SK-N-SH treated with all-trans-retinoic acid at 6 μM for 48 hours (cell line): Measurements from ENCODE around the gene TMEM86A.

ENCODE experiments used
- ATAC-seq: fragments of 200-7000 bp; cut with Tn5 transposase; 3 replicates; pipeline ENCODE4 v1.9.1; 2020; ENCODE audit warnings: mild to moderate bottlenecking, moderate library complexity
- ARNTL ChIP-seq: fragments of 450-650 bp; formaldehyde crosslinking; IDR thresholded peaks from 2 replicates; pipeline ENCODE4 v1.5.0; 2020; ENCODE audit warnings: low read depth, mild to moderate bottlenecking, moderate library complexity, borderline replicate concordance
- BACH2 ChIP-seq: fragments of 250-450 bp; sonication (Bioruptor Pico); IDR thresholded peaks from 2 replicates; pipeline ENCODE4 v1.9.0; 2021; ENCODE audit warnings: mild to moderate bottlenecking, borderline replicate concordance
- CSDC2 ChIP-seq: fragments of 250-450 bp; sonication (Bioruptor Pico); IDR thresholded peaks from 2 replicates; pipeline ENCODE4 v1.5.0; 2020; ENCODE audit warnings: mild to moderate bottlenecking, moderate library complexity
- GLIS3 ChIP-seq: fragments of 250-450 bp; sonication (Bioruptor Pico); IDR thresholded peaks from 2 replicates; pipeline ENCODE4 v1.5.0; 2020; ENCODE audit warnings: mild to moderate bottlenecking, moderate library complexity
- ISL1 ChIP-seq: fragments of 250-450 bp; sonication (Bioruptor Pico); IDR thresholded peaks from 2 replicates; pipeline ENCODE4 v2.1.2; 2022; ENCODE audit warnings: mild to moderate bottlenecking, moderate library complexity
- OSR1 ChIP-seq: fragments of 250-450 bp; sonication (Bioruptor Pico); IDR thresholded peaks from 2 replicates; pipeline ENCODE4 v1.8.0; 2022; ENCODE audit warnings: moderate library complexity, mild to moderate bottlenecking, inconsistent platforms
- PPARA ChIP-seq: fragments of 250-450 bp; sonication (Bioruptor Pico); IDR thresholded peaks from 2 replicates; pipeline ENCODE4 v1.5.0; 2020; ENCODE audit warnings: mild to moderate bottlenecking, borderline replicate concordance
- RARB ChIP-seq: fragments of 250-450 bp; sonication (Bioruptor Pico); IDR thresholded peaks from 2 replicates; pipeline ENCODE4 v1.8.0; 2021; ENCODE audit warnings: mild to moderate bottlenecking, moderate library complexity
- TCF4 ChIP-seq: fragments of 250-450 bp; sonication (Bioruptor Pico); IDR thresholded peaks from 2 replicates; pipeline ENCODE4 v1.8.0; 2021; ENCODE audit warnings: mild to moderate bottlenecking, moderate library complexity, borderline replicate concordance
- TOX ChIP-seq: fragments of 250-450 bp; sonication (Bioruptor Pico); IDR thresholded peaks from 2 replicates; pipeline ENCODE4 v1.8.0; 2021; ENCODE audit warnings: mild to moderate bottlenecking, moderate library complexity, borderline replicate concordance
- ZC3H10 ChIP-seq: fragments of 250-450 bp; sonication (Bioruptor Pico); IDR thresholded peaks from 2 replicates; pipeline ENCODE4 v1.5.1; 2021; ENCODE audit warnings: mild to moderate bottlenecking, moderate library complexity
- ZFP3 ChIP-seq: fragments of 250-450 bp; sonication (Bioruptor Pico); IDR thresholded peaks from 2 replicates; pipeline ENCODE4 v1.5.0; 2020; ENCODE audit warnings: mild to moderate bottlenecking, moderate library complexity
- ZFP30 ChIP-seq: fragments of 450-650 bp; formaldehyde crosslinking; IDR thresholded peaks from 2 replicates; pipeline ENCODE4 v1.5.0; 2022; ENCODE audit warnings: mild to moderate bottlenecking, moderate library complexity
- ZNF565 ChIP-seq: fragments of 450-650 bp; formaldehyde crosslinking; conservative IDR thresholded peaks from 2 replicates; pipeline ENCODE4 v1.5.0; 2020; ENCODE audit warnings: low read depth, mild to moderate bottlenecking, moderate library complexity
- ZNF70 ChIP-seq: fragments of 450-650 bp; formaldehyde crosslinking; IDR thresholded peaks from 2 replicates; pipeline ENCODE4 v1.5.0; 2020; ENCODE audit warnings: mild to moderate bottlenecking, moderate library complexity
- ZNF8 ChIP-seq: fragments of 450-650 bp; formaldehyde crosslinking; IDR thresholded peaks from 2 replicates; pipeline ENCODE4 v1.5.0; 2020; ENCODE audit warnings: mild to moderate bottlenecking, moderate library complexity
- TF ChIP-seq, protein P1 (sequence below): fragments of 250-450 bp; sonication (Bioruptor Pico); IDR thresholded peaks from 2 replicates; pipeline ENCODE4 v1.5.1; 2020; ENCODE audit warnings: low read depth, mild to moderate bottlenecking, moderate library complexity
- TF ChIP-seq, protein P2 (sequence below): fragments of 250-450 bp; sonication (Bioruptor Pico); IDR thresholded peaks from 2 replicates; pipeline ENCODE4 v1.8.0; 2021; ENCODE audit warnings: low read depth, mild to moderate bottlenecking, moderate library complexity, borderline replicate concordance
- TF ChIP-seq, protein P3 (sequence below): fragments of 250-450 bp; sonication (Bioruptor Pico); IDR thresholded peaks from 2 replicates; pipeline ENCODE4 v1.5.1; 2021; ENCODE audit warnings: mild to moderate bottlenecking, moderate library complexity
- TF ChIP-seq, protein P4 (sequence below): fragments of 250-450 bp; sonication (Bioruptor Pico); IDR thresholded peaks from 2 replicates; pipeline ENCODE4 v1.5.0; 2020; ENCODE audit warnings: mild to moderate bottlenecking, moderate library complexity

TMEM86A gene

DNA sequence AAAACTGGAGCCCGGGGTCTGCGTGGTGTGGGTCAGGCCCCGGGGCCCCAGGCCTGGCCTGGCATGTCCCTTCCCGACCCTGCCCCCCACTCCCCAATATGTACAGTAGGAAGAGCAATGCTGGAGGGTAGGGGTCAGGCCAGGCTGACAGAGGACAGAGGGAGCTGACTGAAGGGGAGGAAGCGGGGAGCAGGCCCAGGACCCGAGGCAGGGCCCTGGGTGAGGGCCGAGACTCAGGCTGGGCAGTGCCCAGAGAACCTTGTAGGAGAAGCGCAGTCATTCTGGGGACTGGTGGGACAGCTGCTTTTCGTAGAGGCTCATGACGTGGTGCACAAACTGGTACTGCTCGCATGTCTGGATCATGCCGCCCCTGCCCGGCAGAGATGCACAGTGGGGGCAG lies 30.1 kb downstream of the TMEM86A start:
- no peak for ATAC-seq
- no peak for TF ChIP-seq ZNF565

DNA sequence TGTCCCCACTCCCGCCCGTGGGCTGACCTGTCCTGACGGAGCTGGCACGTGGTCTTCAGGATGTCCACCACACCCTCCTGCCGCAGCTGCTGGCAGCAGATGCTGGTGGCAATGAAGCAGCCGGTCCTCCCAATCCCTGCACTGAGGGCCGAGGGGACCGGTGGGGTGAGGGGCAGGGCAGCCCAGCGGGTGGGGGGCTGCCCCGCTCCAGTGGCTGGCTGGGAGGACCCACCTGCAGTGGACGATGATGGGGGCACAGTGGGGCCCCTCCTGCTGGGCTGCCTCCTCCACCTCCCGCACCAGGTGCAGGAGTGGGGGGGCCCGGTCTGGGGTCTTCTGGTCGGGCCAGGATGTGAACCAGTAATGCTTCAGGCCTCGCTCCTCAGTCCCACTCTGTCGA lies 30.8 kb downstream of the TMEM86A start:
- no peak for ATAC-seq
- TF ChIP-seq TOX = no peak
- no peak for TF ChIP-seq OSR1 (CRISPR knock-in tag)
- TF ChIP-seq, protein P1, sequence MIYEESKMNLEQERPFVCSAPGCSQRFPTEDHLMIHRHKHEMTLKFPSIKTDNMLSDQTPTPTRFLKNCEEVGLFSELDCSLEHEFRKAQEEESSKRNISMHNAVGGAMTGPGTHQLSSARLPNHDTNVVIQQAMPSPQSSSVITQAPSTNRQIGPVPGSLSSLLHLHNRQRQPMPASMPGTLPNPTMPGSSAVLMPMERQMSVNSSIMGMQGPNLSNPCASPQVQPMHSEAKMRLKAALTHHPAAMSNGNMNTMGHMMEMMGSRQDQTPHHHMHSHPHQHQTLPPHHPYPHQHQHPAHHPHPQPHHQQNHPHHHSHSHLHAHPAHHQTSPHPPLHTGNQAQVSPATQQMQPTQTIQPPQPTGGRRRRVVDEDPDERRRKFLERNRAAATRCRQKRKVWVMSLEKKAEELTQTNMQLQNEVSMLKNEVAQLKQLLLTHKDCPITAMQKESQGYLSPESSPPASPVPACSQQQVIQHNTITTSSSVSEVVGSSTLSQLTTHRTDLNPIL (CRISPR knock-in tag) = no peak
- TF ChIP-seq RARB (CRISPR knock-in tag) = no peak
- no peak for TF ChIP-seq ZC3H10 (CRISPR knock-in tag)

DNA sequence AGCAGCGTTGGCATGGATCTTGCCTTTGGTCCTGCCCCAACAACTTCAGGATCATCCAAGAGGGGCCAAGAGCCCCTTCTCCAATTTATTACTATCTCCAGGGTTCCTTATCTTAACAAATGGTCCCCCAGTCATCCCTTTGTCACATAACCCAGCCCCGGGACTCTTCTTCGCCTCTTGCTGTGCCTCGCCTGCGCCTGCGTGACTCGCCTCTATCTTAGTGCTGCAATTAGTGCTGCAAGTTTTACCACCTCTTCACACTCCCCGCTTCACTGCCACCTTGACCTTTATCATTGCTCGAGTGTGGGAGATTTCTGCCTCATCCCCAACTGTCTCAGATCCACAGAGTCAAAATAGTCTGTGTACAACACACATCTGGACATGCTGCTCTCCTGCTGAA lies 31.4 kb downstream of the TMEM86A start:
- TF ChIP-seq ZC3H10 (CRISPR knock-in tag) = no peak

DNA sequence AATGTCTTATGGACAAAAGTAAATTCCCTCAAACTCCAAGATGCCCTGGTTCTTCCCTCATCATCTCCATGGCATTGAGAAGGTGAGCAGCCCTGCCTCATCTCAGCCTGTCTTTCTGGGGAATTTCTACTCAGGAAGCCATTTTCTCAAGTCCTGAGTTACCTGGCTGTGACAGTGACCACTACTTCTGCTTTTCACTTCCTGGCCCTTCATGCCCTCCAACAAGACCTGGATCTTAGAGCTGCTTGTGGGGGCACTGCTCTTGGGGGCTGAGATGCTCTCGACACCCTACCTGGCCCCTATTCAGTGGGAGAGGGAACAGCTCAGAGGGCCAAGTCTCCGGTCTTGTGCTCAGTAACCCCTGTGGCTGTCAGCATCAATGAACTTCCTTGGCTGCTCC lies 32.9 kb downstream of the TMEM86A start:
- no peak for ATAC-seq
- TF ChIP-seq, protein P1 (CRISPR knock-in tag) = no peak
- TF ChIP-seq GLIS3 (CRISPR knock-in tag) (no peak), ZNF70 (CRISPR knock-in tag) (no peak), TCF4 (CRISPR knock-in tag) (no peak), ZC3H10 (CRISPR knock-in tag) (no peak), ZFP30 (CRISPR knock-in tag) (no peak), RARB (CRISPR knock-in tag) (no peak), PPARA (CRISPR knock-in tag) (no peak), ARNTL (CRISPR knock-in tag) (no peak), ZFP3 (CRISPR knock-in tag) (no peak), ZNF8 (no peak), ZNF565 (no peak), OSR1 (CRISPR knock-in tag) (no peak), TOX (no peak), BACH2 (CRISPR knock-in tag) (no peak), ISL1 (CRISPR knock-in tag) (no peak), CSDC2 (no peak)
- TF ChIP-seq, protein P2, sequence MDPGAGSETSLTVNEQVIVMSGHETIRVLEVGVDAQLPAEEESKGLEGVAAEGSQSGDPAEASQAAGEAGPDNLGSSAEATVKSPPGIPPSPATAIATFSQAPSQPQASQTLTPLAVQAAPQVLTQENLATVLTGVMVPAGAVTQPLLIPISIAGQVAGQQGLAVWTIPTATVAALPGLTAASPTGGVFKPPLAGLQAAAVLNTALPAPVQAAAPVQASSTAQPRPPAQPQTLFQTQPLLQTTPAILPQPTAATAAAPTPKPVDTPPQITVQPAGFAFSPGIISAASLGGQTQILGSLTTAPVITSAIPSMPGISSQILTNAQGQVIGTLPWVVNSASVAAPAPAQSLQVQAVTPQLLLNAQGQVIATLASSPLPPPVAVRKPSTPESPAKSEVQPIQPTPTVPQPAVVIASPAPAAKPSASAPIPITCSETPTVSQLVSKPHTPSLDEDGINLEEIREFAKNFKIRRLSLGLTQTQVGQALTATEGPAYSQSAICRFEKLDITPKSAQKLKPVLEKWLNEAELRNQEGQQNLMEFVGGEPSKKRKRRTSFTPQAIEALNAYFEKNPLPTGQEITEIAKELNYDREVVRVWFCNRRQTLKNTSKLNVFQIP (CRISPR knock-in tag) = no peak
- TF ChIP-seq, protein P3, sequence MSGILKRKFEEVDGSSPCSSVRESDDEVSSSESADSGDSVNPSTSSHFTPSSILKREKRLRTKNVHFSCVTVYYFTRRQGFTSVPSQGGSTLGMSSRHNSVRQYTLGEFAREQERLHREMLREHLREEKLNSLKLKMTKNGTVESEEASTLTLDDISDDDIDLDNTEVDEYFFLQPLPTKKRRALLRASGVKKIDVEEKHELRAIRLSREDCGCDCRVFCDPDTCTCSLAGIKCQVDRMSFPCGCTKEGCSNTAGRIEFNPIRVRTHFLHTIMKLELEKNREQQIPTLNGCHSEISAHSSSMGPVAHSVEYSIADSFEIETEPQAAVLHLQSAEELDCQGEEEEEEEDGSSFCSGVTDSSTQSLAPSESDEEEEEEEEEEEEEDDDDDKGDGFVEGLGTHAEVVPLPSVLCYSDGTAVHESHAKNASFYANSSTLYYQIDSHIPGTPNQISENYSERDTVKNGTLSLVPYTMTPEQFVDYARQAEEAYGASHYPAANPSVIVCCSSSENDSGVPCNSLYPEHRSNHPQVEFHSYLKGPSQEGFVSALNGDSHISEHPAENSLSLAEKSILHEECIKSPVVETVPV (CRISPR knock-in tag) = no peak
- TF ChIP-seq, protein P4, sequence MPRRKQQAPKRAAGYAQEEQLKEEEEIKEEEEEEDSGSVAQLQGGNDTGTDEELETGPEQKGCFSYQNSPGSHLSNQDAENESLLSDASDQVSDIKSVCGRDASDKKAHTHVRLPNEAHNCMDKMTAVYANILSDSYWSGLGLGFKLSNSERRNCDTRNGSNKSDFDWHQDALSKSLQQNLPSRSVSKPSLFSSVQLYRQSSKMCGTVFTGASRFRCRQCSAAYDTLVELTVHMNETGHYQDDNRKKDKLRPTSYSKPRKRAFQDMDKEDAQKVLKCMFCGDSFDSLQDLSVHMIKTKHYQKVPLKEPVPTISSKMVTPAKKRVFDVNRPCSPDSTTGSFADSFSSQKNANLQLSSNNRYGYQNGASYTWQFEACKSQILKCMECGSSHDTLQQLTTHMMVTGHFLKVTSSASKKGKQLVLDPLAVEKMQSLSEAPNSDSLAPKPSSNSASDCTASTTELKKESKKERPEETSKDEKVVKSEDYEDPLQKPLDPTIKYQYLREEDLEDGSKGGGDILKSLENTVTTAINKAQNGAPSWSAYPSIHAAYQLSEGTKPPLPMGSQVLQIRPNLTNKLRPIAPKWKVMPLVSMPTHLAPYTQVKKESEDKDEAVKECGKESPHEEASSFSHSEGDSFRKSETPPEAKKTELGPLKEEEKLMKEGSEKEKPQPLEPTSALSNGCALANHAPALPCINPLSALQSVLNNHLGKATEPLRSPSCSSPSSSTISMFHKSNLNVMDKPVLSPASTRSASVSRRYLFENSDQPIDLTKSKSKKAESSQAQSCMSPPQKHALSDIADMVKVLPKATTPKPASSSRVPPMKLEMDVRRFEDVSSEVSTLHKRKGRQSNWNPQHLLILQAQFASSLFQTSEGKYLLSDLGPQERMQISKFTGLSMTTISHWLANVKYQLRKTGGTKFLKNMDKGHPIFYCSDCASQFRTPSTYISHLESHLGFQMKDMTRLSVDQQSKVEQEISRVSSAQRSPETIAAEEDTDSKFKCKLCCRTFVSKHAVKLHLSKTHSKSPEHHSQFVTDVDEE (CRISPR knock-in tag) = no peak

More for the DNA sequence above, 31.4 kb downstream of the TMEM86A start:
- ATAC-seq = no peak
